OCI-LY1 (cell line): Measurements from ENCODE around the gene UQCR11.

Experiments used
- EZH2 ChIP-seq: fragments of 200-600 bp; sonication (generic), shearing (Covaris generic); IDR thresholded peaks from 2 replicates; pipeline ENCODE4 v1.8.0; 2017; ENCODE audit warnings: borderline replicate concordance, mixed run types, mild to moderate bottlenecking, antibody characterized with exemption, low read length, moderate library complexity, mixed read lengths
- TF ChIP-seq, protein P1 (sequence below): fragments of 200-600 bp; sonication (generic), shearing (Covaris generic); IDR thresholded peaks from 2 replicates; pipeline ENCODE4 v1.5.1; 2017; ENCODE audit warnings: mild to moderate bottlenecking, antibody characterized with exemption, low read length, moderate library complexity, mixed read lengths

DNA sequence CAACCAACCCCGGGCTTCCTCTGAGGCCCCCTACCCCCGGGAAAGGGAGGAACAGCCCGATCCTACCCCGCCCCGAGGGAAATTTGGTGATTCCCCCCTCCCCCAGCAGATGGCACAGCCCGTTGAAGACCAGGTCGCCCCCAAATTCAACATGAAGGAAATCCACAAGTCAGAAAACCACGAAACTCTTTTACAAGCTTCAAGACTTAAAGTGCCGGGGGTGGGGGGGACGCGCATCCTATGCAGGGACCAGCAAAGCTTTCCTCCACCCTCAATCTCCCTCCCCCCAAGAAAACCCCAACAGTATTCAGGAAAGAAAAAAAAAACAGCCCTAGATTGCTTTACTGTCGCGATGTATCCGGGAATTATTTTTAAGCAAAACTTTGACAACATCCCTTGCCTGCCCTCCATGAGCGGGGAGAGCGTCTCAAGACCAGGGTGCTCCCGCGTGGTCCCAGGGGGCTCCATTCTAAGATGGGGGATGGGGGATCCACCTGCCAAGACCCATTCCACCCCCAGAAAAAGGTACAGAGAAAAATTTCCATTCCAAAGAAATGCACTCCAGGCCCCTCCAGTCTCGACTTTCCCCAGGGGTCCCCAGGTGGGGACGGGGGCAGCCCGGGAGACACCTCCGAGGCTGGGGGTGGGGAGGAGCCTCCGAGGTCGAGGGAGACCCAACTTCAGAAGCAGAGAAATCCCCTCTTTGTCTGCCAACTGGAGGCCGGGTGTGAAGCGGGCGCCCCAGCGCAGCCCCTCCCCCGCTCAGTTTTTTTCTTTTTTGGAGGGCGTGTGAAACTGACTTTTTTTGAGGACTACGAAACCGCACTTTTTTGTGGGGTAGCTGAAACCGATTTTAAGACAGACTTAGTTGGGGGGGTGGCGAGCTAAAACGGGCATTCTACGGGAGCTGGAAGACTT is 45.6 kb upstream of the UQCR11 start:
- TF ChIP-seq EZH2, result no peak
- TF ChIP-seq, protein P1, sequence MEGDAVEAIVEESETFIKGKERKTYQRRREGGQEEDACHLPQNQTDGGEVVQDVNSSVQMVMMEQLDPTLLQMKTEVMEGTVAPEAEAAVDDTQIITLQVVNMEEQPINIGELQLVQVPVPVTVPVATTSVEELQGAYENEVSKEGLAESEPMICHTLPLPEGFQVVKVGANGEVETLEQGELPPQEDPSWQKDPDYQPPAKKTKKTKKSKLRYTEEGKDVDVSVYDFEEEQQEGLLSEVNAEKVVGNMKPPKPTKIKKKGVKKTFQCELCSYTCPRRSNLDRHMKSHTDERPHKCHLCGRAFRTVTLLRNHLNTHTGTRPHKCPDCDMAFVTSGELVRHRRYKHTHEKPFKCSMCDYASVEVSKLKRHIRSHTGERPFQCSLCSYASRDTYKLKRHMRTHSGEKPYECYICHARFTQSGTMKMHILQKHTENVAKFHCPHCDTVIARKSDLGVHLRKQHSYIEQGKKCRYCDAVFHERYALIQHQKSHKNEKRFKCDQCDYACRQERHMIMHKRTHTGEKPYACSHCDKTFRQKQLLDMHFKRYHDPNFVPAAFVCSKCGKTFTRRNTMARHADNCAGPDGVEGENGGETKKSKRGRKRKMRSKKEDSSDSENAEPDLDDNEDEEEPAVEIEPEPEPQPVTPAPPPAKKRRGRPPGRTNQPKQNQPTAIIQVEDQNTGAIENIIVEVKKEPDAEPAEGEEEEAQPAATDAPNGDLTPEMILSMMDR, result peak; percentile 5; the same call in 1 of the 2 replicates
